Cardiac muscle cell (in vitro differentiated cells and primary cell): ENCODE results near the gene PPP2R3B. TPM values are rescaled to one million over a fixed set of nuclear protein-coding genes. Genes with fewer than 3 reads are reported as not detected.

Source experiments
- DNase-seq, 2 donors: peaks; one replicate each; pipeline versions ENCODE4 v3.0.0 to v3.0.0-alpha.2; 2010 to 2017; ENCODE audit warnings: low read depth in 1 of 2, low spot score in 1 of 2
- H3K27ac ChIP-seq: fragments of 200-600 bp; sonication (generic); 2 replicates; pipeline ENCODE4 v1.5.1; 2016
- H3K27me3 ChIP-seq: fragments of 200-600 bp; sonication (generic); 2 replicates; pipeline ENCODE4 v1.6.0; 2016; ENCODE audit warnings: control low read depth
- H3K36me3 ChIP-seq: fragments of 200-600 bp; sonication (generic); 2 replicates; pipeline ENCODE4 v1.5.1; 2016; ENCODE audit warnings: control low read depth
- H3K4me1 ChIP-seq: fragments of 200-600 bp; sonication (generic); 2 replicates; pipeline ENCODE4 v1.8.1; 2017; ENCODE audit warnings: low read depth, mild to moderate bottlenecking, mixed run types
- H3K4me3 ChIP-seq: fragments of 200-600 bp; sonication (generic); 2 replicates; pipeline ENCODE4 v1.5.1; 2016; ENCODE audit warnings: mild to moderate bottlenecking
- H3K9me3 ChIP-seq: fragments of 200-600 bp; sonication (generic); 2 replicates; pipeline ENCODE4 v1.5.1; 2017; ENCODE audit warnings: low read depth, mild to moderate bottlenecking, control low read depth
- CTCF ChIP-seq: IDR thresholded peaks from 2 replicates; pipeline ENCODE4 v1.5.1; 2012; ENCODE audit warnings: low read depth, mild to moderate bottlenecking, low read length
- polyA plus RNA-seq: library from polyadenylated mRNA; unstranded; fragments of >200 nt; fragmentation: Nextera tagmentation; extraction: Ambion mirVana; gene quantifications from 2 replicates; pipeline ENCODE4 v1.2.1, GENCODE V29; 2016
- total RNA-seq: library from RNA; depleted of rRNA; stranded (reverse); fragments of >200 nt; gene quantifications from 2 replicates; pipeline ENCODE4 v1.2.3, GENCODE V29; 2016

PPP2R3B gene
- total and polyA plus RNA-seq, 2 experiments from 2014 or later: 142 to 155 TPM

GRCh38 chrX:370963-371745 lies 15.6 kb downstream of the PPP2R3B start:
- no peaks in the 10 kb centered on the region for H3K9me3 ChIP-seq
- no peak overlapping the region for H3K4me3 ChIP-seq
- no peaks in the 10 kb centered on the region for H3K36me3 ChIP-seq
- peaks cover 57% of the 10 kb centered on the region for H3K4me1 ChIP-seq
- H3K27ac ChIP-seq: peak overlapping the region; percentile 97
- TF ChIP-seq CTCF: no peak
- H3K27me3 ChIP-seq: peaks cover 14% of the 10 kb centered on the region
- no peak for DNase-seq

GRCh38 chrX:370244-370962 lies 16.3 kb downstream of the PPP2R3B start:
- no peak for DNase-seq
- Histone ChIP-seq H3K4me1 (peaks cover 57% of the 10 kb centered on the region), H3K27me3 (peaks cover 10% of the 10 kb centered on the region), H3K36me3 (no peaks in the 10 kb centered on the region), H3K4me3 (no peak overlapping the region), H3K9me3 (no peaks in the 10 kb centered on the region), H3K27ac (peak overlapping the region; percentile 97)
- no peak for TF ChIP-seq CTCF

- DNase-seq: peak in 1 of 2 donors; percentile 10
- peaks cover 54% of the 10 kb centered on the region for H3K4me1 ChIP-seq
- H3K4me3 ChIP-seq: peak overlapping the region; percentile 2
- H3K9me3 ChIP-seq: no peaks in the 10 kb centered on the region
- no peak for TF ChIP-seq CTCF
- H3K27me3 ChIP-seq: peaks cover 2% of the 10 kb centered on the region
- H3K36me3 ChIP-seq: no peaks in the 10 kb centered on the region
- H3K27ac ChIP-seq: peak overlapping the region; percentile 97
Measured at GRCh38 chrX:369563-370101, 17.1 kb downstream of the PPP2R3B start.

DNA sequence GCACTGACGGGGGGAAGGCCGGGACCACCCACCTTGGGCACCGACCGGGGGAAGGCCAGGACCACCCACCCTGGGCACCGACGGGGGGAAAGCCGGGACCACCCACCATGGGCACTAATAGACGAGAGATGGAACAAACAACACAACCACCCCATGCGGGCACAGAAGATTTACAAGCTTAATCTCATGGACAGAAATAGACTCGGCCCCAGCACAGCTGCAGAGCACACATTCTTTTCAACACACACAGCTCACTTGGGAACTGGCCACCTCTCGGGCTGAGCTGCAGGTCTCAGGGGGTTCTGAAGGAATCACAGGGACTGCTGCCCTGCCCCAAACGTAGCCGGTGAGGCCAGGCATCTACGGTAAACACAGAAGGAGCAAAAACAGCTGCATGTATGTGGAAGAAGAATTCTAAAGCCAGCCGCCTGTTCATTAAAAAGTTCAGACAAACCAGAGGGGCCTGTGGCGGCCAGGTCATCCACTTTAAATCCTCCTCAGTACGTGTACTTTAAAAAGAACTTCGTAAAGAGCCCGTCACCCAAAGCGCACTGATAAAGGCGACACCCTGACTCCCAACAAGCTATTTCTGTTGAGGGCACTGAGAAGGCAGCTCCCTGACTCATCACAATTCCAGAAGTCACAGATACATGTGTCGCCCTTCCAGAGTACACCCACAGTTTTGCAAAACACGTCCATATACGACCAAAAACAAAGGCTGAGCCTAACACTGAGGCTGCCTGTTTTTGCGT lies 17.7 kb downstream of the PPP2R3B start:
- Histone ChIP-seq H3K27ac (peak overlapping the region; percentile 97), H3K36me3 (no peaks in the 10 kb centered on the region), H3K9me3 (no peaks in the 10 kb centered on the region), H3K4me1 (peaks cover 52% of the 10 kb centered on the region), H3K27me3 (no peaks in the 10 kb centered on the region), H3K4me3 (peak overlapping the region; percentile 2)
- no peak for TF ChIP-seq CTCF
- DNase-seq: peak; percentile 24 to 85

GRCh38 chrX:367866-368265 lies 18.8 kb downstream of the PPP2R3B start:
- no peak for TF ChIP-seq CTCF
- Histone ChIP-seq H3K27ac (peak overlapping the region; percentile 97), H3K9me3 (no peaks in the 10 kb centered on the region), H3K27me3 (no peaks in the 10 kb centered on the region), H3K4me1 (peaks cover 52% of the 10 kb centered on the region), H3K36me3 (no peaks in the 10 kb centered on the region), H3K4me3 (no peak overlapping the region)
- DNase-seq: no peak
